ENCODE measurements around the gene CREG1. TPM values are rescaled to one million over a fixed set of nuclear protein-coding genes. Genes with fewer than 3 reads are reported as not detected.

CREG1 gene
- total RNA-seq, 1 donor from 2014 or later = 2.5 TPM

- Mint-ChIP-seq H3K36me3 (ENCODE audit: unreplicated experiment) (no peaks in the 10 kb centered on the region), H3K27me3 (ENCODE audit: unreplicated experiment) (peaks cover 4% of the 10 kb centered on the region), H3K4me3 (ENCODE audit: unreplicated experiment) (no peak overlapping the region), H3K9me3 (ENCODE audit: unreplicated experiment) (peaks cover 1% of the 10 kb centered on the region), H3K4me1 (ENCODE audit: low read depth, unreplicated experiment) (no peaks in the 10 kb centered on the region), H3K27ac (ENCODE audit: unreplicated experiment) (no peak overlapping the region)
- TF ChIP-seq, protein P1, sequence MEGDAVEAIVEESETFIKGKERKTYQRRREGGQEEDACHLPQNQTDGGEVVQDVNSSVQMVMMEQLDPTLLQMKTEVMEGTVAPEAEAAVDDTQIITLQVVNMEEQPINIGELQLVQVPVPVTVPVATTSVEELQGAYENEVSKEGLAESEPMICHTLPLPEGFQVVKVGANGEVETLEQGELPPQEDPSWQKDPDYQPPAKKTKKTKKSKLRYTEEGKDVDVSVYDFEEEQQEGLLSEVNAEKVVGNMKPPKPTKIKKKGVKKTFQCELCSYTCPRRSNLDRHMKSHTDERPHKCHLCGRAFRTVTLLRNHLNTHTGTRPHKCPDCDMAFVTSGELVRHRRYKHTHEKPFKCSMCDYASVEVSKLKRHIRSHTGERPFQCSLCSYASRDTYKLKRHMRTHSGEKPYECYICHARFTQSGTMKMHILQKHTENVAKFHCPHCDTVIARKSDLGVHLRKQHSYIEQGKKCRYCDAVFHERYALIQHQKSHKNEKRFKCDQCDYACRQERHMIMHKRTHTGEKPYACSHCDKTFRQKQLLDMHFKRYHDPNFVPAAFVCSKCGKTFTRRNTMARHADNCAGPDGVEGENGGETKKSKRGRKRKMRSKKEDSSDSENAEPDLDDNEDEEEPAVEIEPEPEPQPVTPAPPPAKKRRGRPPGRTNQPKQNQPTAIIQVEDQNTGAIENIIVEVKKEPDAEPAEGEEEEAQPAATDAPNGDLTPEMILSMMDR (IDR thresholded peaks at IDR 0.05; ENCODE audit: partially characterized antibody, unreplicated experiment) = no peak
- DNase-seq = no peak
These were observed 13.2 kb upstream of the CREG1 start for GRCh38 chr1:167566766-167567165.

DNA sequence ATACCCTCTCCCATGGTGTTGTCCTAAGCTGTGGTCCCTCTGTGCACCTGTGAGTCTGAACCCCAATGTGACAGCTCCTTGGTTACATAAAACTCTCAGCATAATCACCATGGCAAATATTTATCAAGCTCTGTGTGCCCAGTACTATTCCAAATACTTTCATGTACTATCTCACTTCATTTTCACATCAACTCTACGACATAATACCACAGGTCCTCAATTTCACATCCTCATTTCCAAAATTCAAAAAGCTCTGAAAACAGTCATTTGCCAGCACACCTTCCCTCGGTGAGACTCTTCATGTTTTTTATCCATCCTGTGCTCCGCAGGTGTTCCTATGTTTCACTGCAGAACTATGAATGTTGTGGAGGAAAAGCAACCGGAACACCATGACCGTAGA is 12.4 kb upstream of the CREG1 start:
- Mint-ChIP-seq H3K36me3 (ENCODE audit: unreplicated experiment) (no peaks in the 10 kb centered on the region), H3K27me3 (ENCODE audit: unreplicated experiment) (peaks cover 4% of the 10 kb centered on the region), H3K4me3 (ENCODE audit: unreplicated experiment) (no peak overlapping the region), H3K27ac (ENCODE audit: unreplicated experiment) (no peak overlapping the region), H3K4me1 (ENCODE audit: low read depth, unreplicated experiment) (peaks cover 4% of the 10 kb centered on the region), H3K9me3 (ENCODE audit: unreplicated experiment) (peaks cover 1% of the 10 kb centered on the region)
- TF ChIP-seq, protein P1 (IDR thresholded peaks at IDR 0.05; ENCODE audit: partially characterized antibody, unreplicated experiment) = no peak
- no peak for DNase-seq

GRCh38 chr1:167564612-167565270 is 11.2 kb upstream of the CREG1 start:
- peaks cover 4% of the 10 kb centered on the region for H3K4me1 Mint-ChIP-seq (ENCODE audit: low read depth, unreplicated experiment)
- H3K27ac Mint-ChIP-seq (ENCODE audit: unreplicated experiment) = no peak overlapping the region

GRCh38 chr1:167563579-167564246 is 10.2 kb upstream of the CREG1 start:
- Mint-ChIP-seq H3K27ac (ENCODE audit: unreplicated experiment) (no peak overlapping the region), H3K36me3 (ENCODE audit: unreplicated experiment) (no peaks in the 10 kb centered on the region), H3K4me1 (ENCODE audit: low read depth, unreplicated experiment) (peaks cover 4% of the 10 kb centered on the region), H3K4me3 (ENCODE audit: unreplicated experiment) (no peak overlapping the region), H3K27me3 (ENCODE audit: unreplicated experiment) (peaks cover 4% of the 10 kb centered on the region), H3K9me3 (ENCODE audit: unreplicated experiment) (no peaks in the 10 kb centered on the region)
- DNase-seq = no peak
- TF ChIP-seq, protein P1 (IDR thresholded peaks at IDR 0.05; ENCODE audit: partially characterized antibody, unreplicated experiment) = no peak

More at GRCh38 chr1:167564612-167565270, 11.2 kb upstream of the CREG1 start:
- Mint-ChIP-seq H3K4me3 (ENCODE audit: unreplicated experiment) (no peak overlapping the region), H3K36me3 (ENCODE audit: unreplicated experiment) (no peaks in the 10 kb centered on the region), H3K9me3 (ENCODE audit: unreplicated experiment) (no peaks in the 10 kb centered on the region), H3K27me3 (ENCODE audit: unreplicated experiment) (peaks cover 4% of the 10 kb centered on the region)
- no peak for DNase-seq
- TF ChIP-seq, protein P1 (IDR thresholded peaks at IDR 0.05; ENCODE audit: partially characterized antibody, unreplicated experiment) = no peak

GRCh38 chr1:167562702-167563101 is 9.1 kb upstream of the CREG1 start:
- peaks cover 4% of the 10 kb centered on the region for H3K4me1 Mint-ChIP-seq (ENCODE audit: low read depth, unreplicated experiment)
- TF ChIP-seq, protein P1 (IDR thresholded peaks at IDR 0.05; ENCODE audit: partially characterized antibody, unreplicated experiment) = no peak
- no peak overlapping the region for H3K4me3 Mint-ChIP-seq (ENCODE audit: unreplicated experiment)
- H3K27me3 Mint-ChIP-seq (ENCODE audit: unreplicated experiment) = peaks cover 4% of the 10 kb centered on the region
- DNase-seq = no peak
- no peaks in the 10 kb centered on the region for H3K36me3 Mint-ChIP-seq (ENCODE audit: unreplicated experiment)
- no peaks in the 10 kb centered on the region for H3K9me3 Mint-ChIP-seq (ENCODE audit: unreplicated experiment)
- no peak overlapping the region for H3K27ac Mint-ChIP-seq (ENCODE audit: unreplicated experiment)

Data from glutamatergic neuron (in vitro differentiated cells).